ENCODE data around the gene OTOG.

The OTOG gene

GRCh38 chr11:17637901-17638300 lies 90.8 kb downstream of the OTOG start:
- Histone ChIP-seq H3K9ac (no peak overlapping the region), H3K4me3 (IDR thresholded peaks at IDR 0.05; ENCODE audit: insufficient read depth, low read depth, low read length) (no peak overlapping the region), H3K27ac (no peak overlapping the region), H4K20me1 (ENCODE audit: insufficient read depth) (no peaks in the 10 kb centered on the region), H3K36me3 (ENCODE audit: insufficient read depth) (no peaks in the 10 kb centered on the region), H3K79me2 (ENCODE audit: insufficient read depth, low read depth) (no peaks in the 10 kb centered on the region), H3K4me2 (no peak overlapping the region), H2AFZ (ENCODE audit: low read depth) (no peak overlapping the region), H3K4me1 (ENCODE audit: low read depth, poor library complexity, severe bottlenecking) (no peaks in the 10 kb centered on the region), H3K27me3 (ENCODE audit: insufficient read depth, low read depth) (no peaks in the 10 kb centered on the region)
- no peak for TF ChIP-seq CTCF (conservative IDR thresholded peaks at IDR 0.05; ENCODE audit: low read depth, low read length)

GRCh38 chr11:17638311-17638710 lies 91.3 kb downstream of the OTOG start:
- Histone ChIP-seq H3K9ac (no peak overlapping the region), H3K36me3 (ENCODE audit: insufficient read depth) (no peaks in the 10 kb centered on the region), H2AFZ (ENCODE audit: low read depth) (no peak overlapping the region), H4K20me1 (ENCODE audit: insufficient read depth) (no peaks in the 10 kb centered on the region), H3K27ac (no peak overlapping the region), H3K79me2 (ENCODE audit: insufficient read depth, low read depth) (no peaks in the 10 kb centered on the region), H3K4me2 (no peak overlapping the region), H3K4me1 (ENCODE audit: low read depth, poor library complexity, severe bottlenecking) (no peaks in the 10 kb centered on the region), H3K27me3 (ENCODE audit: insufficient read depth, low read depth) (no peaks in the 10 kb centered on the region), H3K4me3 (IDR thresholded peaks at IDR 0.05; ENCODE audit: insufficient read depth, low read depth, low read length) (no peak overlapping the region)
- no peak for TF ChIP-seq CTCF (conservative IDR thresholded peaks at IDR 0.05; ENCODE audit: low read depth, low read length)

GRCh38 chr11:17639091-17639490 lies 92.0 kb downstream of the OTOG start:
- H3K4me2 ChIP-seq: no peak overlapping the region
- no peaks in the 10 kb centered on the region for H3K79me2 ChIP-seq (ENCODE audit: insufficient read depth, low read depth)
- no peak for TF ChIP-seq CTCF (conservative IDR thresholded peaks at IDR 0.05; ENCODE audit: low read depth, low read length)
- no peak overlapping the region for H3K9ac ChIP-seq
- no peak overlapping the region for H3K27ac ChIP-seq
- H3K36me3 ChIP-seq (ENCODE audit: insufficient read depth): no peaks in the 10 kb centered on the region
- no peak overlapping the region for H2AFZ ChIP-seq (ENCODE audit: low read depth)
- H3K4me1 ChIP-seq (ENCODE audit: low read depth, poor library complexity, severe bottlenecking): no peaks in the 10 kb centered on the region
- H3K4me3 ChIP-seq (IDR thresholded peaks at IDR 0.05; ENCODE audit: insufficient read depth, low read depth, low read length): no peak overlapping the region
- H3K27me3 ChIP-seq (ENCODE audit: insufficient read depth, low read depth): no peaks in the 10 kb centered on the region
- no peaks in the 10 kb centered on the region for H4K20me1 ChIP-seq (ENCODE audit: insufficient read depth)

GRCh38 chr11:17639781-17640180 lies 92.7 kb downstream of the OTOG start:
- H3K27ac ChIP-seq: no peak overlapping the region
- no peaks in the 10 kb centered on the region for H3K79me2 ChIP-seq (ENCODE audit: insufficient read depth, low read depth)
- no peak for TF ChIP-seq CTCF (conservative IDR thresholded peaks at IDR 0.05; ENCODE audit: low read depth, low read length)
- H3K36me3 ChIP-seq (ENCODE audit: insufficient read depth): no peaks in the 10 kb centered on the region
- H3K4me3 ChIP-seq (IDR thresholded peaks at IDR 0.05; ENCODE audit: insufficient read depth, low read depth, low read length): no peak overlapping the region
- H3K27me3 ChIP-seq (ENCODE audit: insufficient read depth, low read depth): no peaks in the 10 kb centered on the region
- H3K4me2 ChIP-seq: no peak overlapping the region
- no peaks in the 10 kb centered on the region for H4K20me1 ChIP-seq (ENCODE audit: insufficient read depth)
- H3K4me1 ChIP-seq (ENCODE audit: low read depth, poor library complexity, severe bottlenecking): no peaks in the 10 kb centered on the region
- no peak overlapping the region for H2AFZ ChIP-seq (ENCODE audit: low read depth)
- H3K9ac ChIP-seq: no peak overlapping the region

Data from KMS-11 (cell line).